ENCODE measurements around the gene ING2. TPM values are rescaled to one million over a fixed set of nuclear protein-coding genes. Genes with fewer than 3 reads are reported as not detected.

The ING2 gene
- total and polyA plus RNA-seq, 2 of the 8 experiments (the other 6 are each of a cell fraction or from before 2014, with no cell fraction given) = 5.1 to 16.1 TPM

GRCh38 chr4:183554346-183554686 is 49.5 kb downstream of the ING2 start (continued):
- TF ChIP-seq, protein P1, sequence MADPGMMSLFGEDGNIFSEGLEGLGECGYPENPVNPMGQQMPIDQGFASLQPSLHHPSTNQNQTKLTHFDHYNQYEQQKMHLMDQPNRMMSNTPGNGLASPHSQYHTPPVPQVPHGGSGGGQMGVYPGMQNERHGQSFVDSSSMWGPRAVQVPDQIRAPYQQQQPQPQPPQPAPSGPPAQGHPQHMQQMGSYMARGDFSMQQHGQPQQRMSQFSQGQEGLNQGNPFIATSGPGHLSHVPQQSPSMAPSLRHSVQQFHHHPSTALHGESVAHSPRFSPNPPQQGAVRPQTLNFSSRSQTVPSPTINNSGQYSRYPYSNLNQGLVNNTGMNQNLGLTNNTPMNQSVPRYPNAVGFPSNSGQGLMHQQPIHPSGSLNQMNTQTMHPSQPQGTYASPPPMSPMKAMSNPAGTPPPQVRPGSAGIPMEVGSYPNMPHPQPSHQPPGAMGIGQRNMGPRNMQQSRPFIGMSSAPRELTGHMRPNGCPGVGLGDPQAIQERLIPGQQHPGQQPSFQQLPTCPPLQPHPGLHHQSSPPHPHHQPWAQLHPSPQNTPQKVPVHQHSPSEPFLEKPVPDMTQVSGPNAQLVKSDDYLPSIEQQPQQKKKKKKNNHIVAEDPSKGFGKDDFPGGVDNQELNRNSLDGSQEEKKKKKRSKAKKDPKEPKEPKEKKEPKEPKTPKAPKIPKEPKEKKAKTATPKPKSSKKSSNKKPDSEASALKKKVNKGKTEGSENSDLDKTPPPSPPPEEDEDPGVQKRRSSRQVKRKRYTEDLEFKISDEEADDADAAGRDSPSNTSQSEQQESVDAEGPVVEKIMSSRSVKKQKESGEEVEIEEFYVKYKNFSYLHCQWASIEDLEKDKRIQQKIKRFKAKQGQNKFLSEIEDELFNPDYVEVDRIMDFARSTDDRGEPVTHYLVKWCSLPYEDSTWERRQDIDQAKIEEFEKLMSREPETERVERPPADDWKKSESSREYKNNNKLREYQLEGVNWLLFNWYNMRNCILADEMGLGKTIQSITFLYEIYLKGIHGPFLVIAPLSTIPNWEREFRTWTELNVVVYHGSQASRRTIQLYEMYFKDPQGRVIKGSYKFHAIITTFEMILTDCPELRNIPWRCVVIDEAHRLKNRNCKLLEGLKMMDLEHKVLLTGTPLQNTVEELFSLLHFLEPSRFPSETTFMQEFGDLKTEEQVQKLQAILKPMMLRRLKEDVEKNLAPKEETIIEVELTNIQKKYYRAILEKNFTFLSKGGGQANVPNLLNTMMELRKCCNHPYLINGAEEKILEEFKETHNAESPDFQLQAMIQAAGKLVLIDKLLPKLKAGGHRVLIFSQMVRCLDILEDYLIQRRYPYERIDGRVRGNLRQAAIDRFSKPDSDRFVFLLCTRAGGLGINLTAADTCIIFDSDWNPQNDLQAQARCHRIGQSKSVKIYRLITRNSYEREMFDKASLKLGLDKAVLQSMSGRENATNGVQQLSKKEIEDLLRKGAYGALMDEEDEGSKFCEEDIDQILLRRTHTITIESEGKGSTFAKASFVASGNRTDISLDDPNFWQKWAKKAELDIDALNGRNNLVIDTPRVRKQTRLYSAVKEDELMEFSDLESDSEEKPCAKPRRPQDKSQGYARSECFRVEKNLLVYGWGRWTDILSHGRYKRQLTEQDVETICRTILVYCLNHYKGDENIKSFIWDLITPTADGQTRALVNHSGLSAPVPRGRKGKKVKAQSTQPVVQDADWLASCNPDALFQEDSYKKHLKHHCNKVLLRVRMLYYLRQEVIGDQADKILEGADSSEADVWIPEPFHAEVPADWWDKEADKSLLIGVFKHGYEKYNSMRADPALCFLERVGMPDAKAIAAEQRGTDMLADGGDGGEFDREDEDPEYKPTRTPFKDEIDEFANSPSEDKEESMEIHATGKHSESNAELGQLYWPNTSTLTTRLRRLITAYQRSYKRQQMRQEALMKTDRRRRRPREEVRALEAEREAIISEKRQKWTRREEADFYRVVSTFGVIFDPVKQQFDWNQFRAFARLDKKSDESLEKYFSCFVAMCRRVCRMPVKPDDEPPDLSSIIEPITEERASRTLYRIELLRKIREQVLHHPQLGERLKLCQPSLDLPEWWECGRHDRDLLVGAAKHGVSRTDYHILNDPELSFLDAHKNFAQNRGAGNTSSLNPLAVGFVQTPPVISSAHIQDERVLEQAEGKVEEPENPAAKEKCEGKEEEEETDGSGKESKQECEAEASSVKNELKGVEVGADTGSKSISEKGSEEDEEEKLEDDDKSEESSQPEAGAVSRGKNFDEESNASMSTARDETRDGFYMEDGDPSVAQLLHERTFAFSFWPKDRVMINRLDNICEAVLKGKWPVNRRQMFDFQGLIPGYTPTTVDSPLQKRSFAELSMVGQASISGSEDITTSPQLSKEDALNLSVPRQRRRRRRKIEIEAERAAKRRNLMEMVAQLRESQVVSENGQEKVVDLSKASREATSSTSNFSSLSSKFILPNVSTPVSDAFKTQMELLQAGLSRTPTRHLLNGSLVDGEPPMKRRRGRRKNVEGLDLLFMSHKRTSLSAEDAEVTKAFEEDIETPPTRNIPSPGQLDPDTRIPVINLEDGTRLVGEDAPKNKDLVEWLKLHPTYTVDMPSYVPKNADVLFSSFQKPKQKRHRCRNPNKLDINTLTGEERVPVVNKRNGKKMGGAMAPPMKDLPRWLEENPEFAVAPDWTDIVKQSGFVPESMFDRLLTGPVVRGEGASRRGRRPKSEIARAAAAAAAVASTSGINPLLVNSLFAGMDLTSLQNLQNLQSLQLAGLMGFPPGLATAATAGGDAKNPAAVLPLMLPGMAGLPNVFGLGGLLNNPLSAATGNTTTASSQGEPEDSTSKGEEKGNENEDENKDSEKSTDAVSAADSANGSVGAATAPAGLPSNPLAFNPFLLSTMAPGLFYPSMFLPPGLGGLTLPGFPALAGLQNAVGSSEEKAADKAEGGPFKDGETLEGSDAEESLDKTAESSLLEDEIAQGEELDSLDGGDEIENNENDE (IDR thresholded peaks at IDR 0.05; ENCODE audit: insufficient replicate concordance, low read length) = no peak
- TF ChIP-seq, protein P2, sequence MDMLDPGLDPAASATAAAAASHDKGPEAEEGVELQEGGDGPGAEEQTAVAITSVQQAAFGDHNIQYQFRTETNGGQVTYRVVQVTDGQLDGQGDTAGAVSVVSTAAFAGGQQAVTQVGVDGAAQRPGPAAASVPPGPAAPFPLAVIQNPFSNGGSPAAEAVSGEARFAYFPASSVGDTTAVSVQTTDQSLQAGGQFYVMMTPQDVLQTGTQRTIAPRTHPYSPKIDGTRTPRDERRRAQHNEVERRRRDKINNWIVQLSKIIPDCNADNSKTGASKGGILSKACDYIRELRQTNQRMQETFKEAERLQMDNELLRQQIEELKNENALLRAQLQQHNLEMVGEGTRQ (IDR thresholded peaks at IDR 0.05; ENCODE audit: low read length) = no peak
- TF ChIP-seq RBBP5 (IDR thresholded peaks at IDR 0.05; ENCODE audit: borderline replicate concordance, low read depth, low read length) = no peak
- TF ChIP-seq KDM5A (IDR thresholded peaks at IDR 0.05; ENCODE audit: low read length) = no peak

All from H1 (cell line).